Measurements from ENCODE around the gene CEACAM16. TPM values are rescaled to one million over a fixed set of nuclear protein-coding genes. Genes with fewer than 3 reads are reported as not detected.
A peak's percentile ranks its signal among the peaks of the same experiment; 100 is the strongest.

The CEACAM16 gene
- total RNA-seq = not detected
- long read RNA-seq = 0 reads

- Histone ChIP-seq H3K4me3 (no peak within 1 kb of the TSS), H3K9me3 (no peaks in the 10 kb centered on the region), H3K27me3 (no peaks in the 10 kb centered on the region), H3K4me1 (peaks cover 7% of the 10 kb centered on the region), H3K27ac (no peak within 1 kb of the TSS), H3K36me3 (no peaks in the 10 kb centered on the region)
- DNase-seq (no peak), ATAC-seq (no peak)
- TF ChIP-seq CTCF (IDR thresholded peaks at IDR 0.05) = no peak
- intact Hi-C loops (cut with DNase I) = no loop called here
Measured at GRCh38 chr19:44698492-44699201, at the start of gene CEACAM16. TSS of gene CEACAM16 (plus strand) at chr19:44699151. CDS start at chr19:44701457, 2,306 bp downstream.

GRCh38 chr19:44649578-44650145 is 49.3 kb upstream of the CEACAM16 start:
- intact Hi-C loops (cut with DNase I) = no loop called here

GRCh38 chr19:44653343-44653742 is 45.6 kb upstream of the CEACAM16 start:
- peaks cover 8% of the 10 kb centered on the region for H3K4me1 ChIP-seq
- ATAC-seq = no peak
- no peak overlapping the region for H3K27ac ChIP-seq
- no peak overlapping the region for H3K4me3 ChIP-seq
- no peaks in the 10 kb centered on the region for H3K27me3 ChIP-seq
- no peaks in the 10 kb centered on the region for H3K9me3 ChIP-seq
- no peak for TF ChIP-seq CTCF (IDR thresholded peaks at IDR 0.05)
- intact Hi-C loops (cut with DNase I) = no loop called here
- peaks cover 70% of the 10 kb centered on the region for H3K36me3 ChIP-seq
- DNase-seq = no peak

More at GRCh38 chr19:44649578-44650145, 49.3 kb upstream of the CEACAM16 start:
- Histone ChIP-seq H3K4me1 (peaks cover 13% of the 10 kb centered on the region), H3K27me3 (no peaks in the 10 kb centered on the region), H3K4me3 (no peak overlapping the region), H3K27ac (no peak overlapping the region), H3K9me3 (no peaks in the 10 kb centered on the region), H3K36me3 (peaks cover 41% of the 10 kb centered on the region)
- TF ChIP-seq CTCF (IDR thresholded peaks at IDR 0.05) = no peak
- DNase-seq = no peak
- no peak for ATAC-seq

GRCh38 chr19:44653977-44654774 is 44.8 kb upstream of the CEACAM16 start:
- peaks cover 79% of the 10 kb centered on the region for H3K36me3 ChIP-seq
- ATAC-seq (peak; percentile 91), DNase-seq (peak; percentile 88)

More at GRCh38 chr19:44653977-44654774, 44.8 kb upstream of the CEACAM16 start:
- peak; percentile 76 for TF ChIP-seq CTCF (IDR thresholded peaks at IDR 0.05)
- H3K27ac ChIP-seq = no peak overlapping the region
- H3K4me3 ChIP-seq = no peak overlapping the region
- no peaks in the 10 kb centered on the region for H3K9me3 ChIP-seq
- peaks cover 3% of the 10 kb centered on the region for H3K4me1 ChIP-seq
- intact Hi-C loops (cut with DNase I) = no loop called here
- H3K27me3 ChIP-seq = no peaks in the 10 kb centered on the region
